H9 (cell line): Measurements from ENCODE around the gene HUWE1. TPM values are rescaled to one million over a fixed set of nuclear protein-coding genes. Genes with fewer than 3 reads are reported as not detected.

Source experiments
- DNase-seq: peaks from one replicate; pipeline ENCODE4 v3.0.0-alpha.2; 2017
- H2AFZ ChIP-seq: one replicate; pipeline ENCODE4 v1.6.1; 2013; ENCODE audit warnings: mild to moderate bottlenecking, low read length, control low read depth, moderate library complexity
- H2AK5ac ChIP-seq: 2 replicates; pipeline ENCODE4 v1.6.1; 2013; ENCODE audit warnings: low read length, control low read depth, mixed read lengths; ENCODE audit not compliant: insufficient read length
- H2BK120ac ChIP-seq: one replicate; pipeline ENCODE4 v1.6.1; 2013; ENCODE audit warnings: low read depth, mild to moderate bottlenecking, low read length, control low read depth, inconsistent platforms; ENCODE audit not compliant: poor library complexity, severe bottlenecking
- H2BK12ac ChIP-seq: 2 replicates; pipeline ENCODE4 v1.6.1; 2013; ENCODE audit warnings: low read length, control low read depth, mixed read lengths, low read depth; ENCODE audit not compliant: insufficient read length
- H2BK15ac ChIP-seq: 2 replicates; pipeline ENCODE4 v1.6.1; 2013; ENCODE audit warnings: low read depth, low read length, control low read depth
- H2BK20ac ChIP-seq: one replicate; pipeline ENCODE4 v1.6.1; 2013; ENCODE audit warnings: low read depth, mild to moderate bottlenecking, low read length, control low read depth, inconsistent platforms; ENCODE audit not compliant: poor library complexity, severe bottlenecking
- H2BK5ac ChIP-seq: 2 replicates; pipeline ENCODE4 v1.6.1; 2013; ENCODE audit warnings: low read length, control low read depth, mixed read lengths; ENCODE audit not compliant: insufficient read length
- H3K14ac ChIP-seq: 2 replicates; pipeline ENCODE4 v1.6.1; 2013; ENCODE audit warnings: low read length, control low read depth; ENCODE audit not compliant: insufficient read depth
- H3K18ac ChIP-seq: 2 replicates; pipeline ENCODE4 v1.6.1; 2013; ENCODE audit warnings: low read depth, mild to moderate bottlenecking, mixed read lengths, low read length, control low read depth; ENCODE audit not compliant: insufficient read length
- H3K23ac ChIP-seq: 2 replicates; pipeline ENCODE4 v1.6.1; 2013; ENCODE audit warnings: low read length, control low read depth, mixed read lengths, low read depth; ENCODE audit not compliant: insufficient read length
- H3K23me2 ChIP-seq: 2 replicates; pipeline ENCODE4 v1.6.1; 2013; ENCODE audit warnings: low read depth, mild to moderate bottlenecking, mixed read lengths, low read length, control low read depth; ENCODE audit not compliant: insufficient read length, poor library complexity, severe bottlenecking
- H3K27ac ChIP-seq: 2 replicates; pipeline ENCODE4 v1.5.1; 2013; ENCODE audit warnings: low read length, control low read depth, mixed read lengths, low read depth; ENCODE audit not compliant: insufficient read length
- H3K27me3 ChIP-seq: 2 replicates; pipeline ENCODE4 v1.6.1; 2013; ENCODE audit warnings: low read length, control low read depth, inconsistent platforms; ENCODE audit not compliant: insufficient read depth
- H3K4ac ChIP-seq: 2 replicates; pipeline ENCODE4 v1.6.1; 2013; ENCODE audit warnings: low read depth, mild to moderate bottlenecking, control low read depth, inconsistent platforms, low read length, moderate library complexity
- H3K4me1 ChIP-seq: 2 replicates; pipeline ENCODE4 v1.6.1; 2013; ENCODE audit warnings: low read length, control low read depth, inconsistent platforms; ENCODE audit not compliant: insufficient read depth
- H3K4me2 ChIP-seq: 2 replicates; pipeline ENCODE4 v1.6.1; 2013; ENCODE audit warnings: low read length, control low read depth, mixed read lengths; ENCODE audit not compliant: insufficient read length, insufficient read depth
- H3K56ac ChIP-seq: 2 replicates; pipeline ENCODE4 v1.6.1; 2013; ENCODE audit warnings: low read depth, mild to moderate bottlenecking, mixed read lengths, low read length, control low read depth; ENCODE audit not compliant: insufficient read length
- H3K79me1 ChIP-seq: 2 replicates; pipeline ENCODE4 v1.6.1; 2013; ENCODE audit warnings: low read depth, mild to moderate bottlenecking, moderate library complexity, low read length, control low read depth, inconsistent platforms; ENCODE audit not compliant: insufficient read depth, poor library complexity, severe bottlenecking
- H3K79me2 ChIP-seq: 2 replicates; pipeline ENCODE4 v1.6.1; 2013; ENCODE audit warnings: low read length, control low read depth, inconsistent platforms; ENCODE audit not compliant: insufficient read depth
- H3K9ac ChIP-seq: 2 replicates; pipeline ENCODE4 v1.6.1; 2013; ENCODE audit warnings: low read length, control low read depth, mixed read lengths; ENCODE audit not compliant: insufficient read length; ENCODE audit errors: extremely low read depth
- H3K9me3 ChIP-seq: one replicate; pipeline ENCODE4 v1.6.1; 2013; ENCODE audit warnings: low read depth, low read length, inconsistent platforms; ENCODE audit not compliant: control insufficient read depth
- H3T11ph ChIP-seq: one replicate; pipeline ENCODE4 v1.6.1; 2013; ENCODE audit warnings: mild to moderate bottlenecking, low read length, control low read depth, inconsistent platforms
- H4K20me1 ChIP-seq: one replicate; pipeline ENCODE4 v1.6.1; 2013; ENCODE audit not compliant: control insufficient read depth, insufficient read length, insufficient read depth
- H4K5ac ChIP-seq: 2 replicates; pipeline ENCODE4 v1.6.1; 2013; ENCODE audit warnings: low read depth, mild to moderate bottlenecking, mixed read lengths, low read length, control low read depth; ENCODE audit not compliant: insufficient read length
- H4K8ac ChIP-seq: replicated peaks from 2 replicates; pipeline ENCODE4 v1.6.1; 2013; ENCODE audit warnings: low read length, control low read depth, mixed read lengths, low read depth; ENCODE audit not compliant: insufficient read length
- H4K91ac ChIP-seq: 2 replicates; pipeline ENCODE4 v1.6.1; 2013; ENCODE audit warnings: low read depth, mild to moderate bottlenecking, moderate library complexity, mixed read lengths, low read length, control low read depth; ENCODE audit not compliant: insufficient read length
- H3K27ac Mint-ChIP-seq, 3 experiments: 2 replicates in 2 of 3; 3 replicates in 1 of 3; pipeline ENCODE4 v1.8.0; 2020 to 2021; ENCODE audit warnings: mixed read lengths in 3 of 3, mild to moderate bottlenecking in 1 of 3, moderate library complexity in 1 of 3
- H3K27me3 Mint-ChIP-seq: 2 replicates; pipeline ENCODE4 v1.8.0; 2021; ENCODE audit warnings: low read depth, mild to moderate bottlenecking, moderate library complexity, mixed read lengths
- H3K36me3 Mint-ChIP-seq, 3 experiments: 2 replicates in 2 of 3; 3 replicates in 1 of 3; pipeline ENCODE4 v1.8.0; 2020 to 2021; ENCODE audit warnings: low read depth in 3 of 3, mixed read lengths in 3 of 3; ENCODE audit not compliant: insufficient read depth in 1 of 3
- H3K4me1 Mint-ChIP-seq, 2 experiments: 2 replicates each; pipeline ENCODE4 v1.8.0; 2020; ENCODE audit warnings: mixed read lengths in 2 of 2
- H3K4me3 Mint-ChIP-seq, 2 experiments: 2 replicates in 1 of 2; 3 replicates in 1 of 2; pipeline ENCODE4 v1.8.0; 2020 to 2021; ENCODE audit warnings: mild to moderate bottlenecking in 2 of 2, mixed read lengths in 2 of 2, moderate library complexity in 1 of 2
- H3K9me3 Mint-ChIP-seq, 2 experiments: 2 replicates in 1 of 2; 3 replicates in 1 of 2; pipeline ENCODE4 v1.8.0; 2020; ENCODE audit warnings: mild to moderate bottlenecking in 2 of 2, mixed read lengths in 2 of 2, moderate library complexity in 1 of 2
- CTCF ChIP-seq: fragments of 200-600 bp; sonication (generic); conservative IDR thresholded peaks from 3 replicates; pipeline ENCODE4 v1.8.0; 2021; ENCODE audit warnings: antibody characterized with exemption, mild to moderate bottlenecking
- WGBS: extraction: QIAGEN DNeasy Blood & Tissue Kit; methylation state at CpG from one replicate; pipeline ENCODE4 v1.1.7; 2013; ENCODE audit warnings: missing lambda C conversion rate, low lambda C conversion rate, mixed read lengths; ENCODE audit not compliant: insufficient read length; ENCODE audit errors: extremely low coverage; 5-methylcytosine and 5-hydroxymethylcytosine counted together
- total RNA-seq: library from RNA; stranded (reverse); gene quantifications from 2 replicates; pipeline ENCODE4 v1.2.1, GENCODE V29; 2021

HUWE1 gene
- total RNA-seq, 1 experiment from 2014 or later: 230 TPM

- Histone ChIP-seq H4K20me1 (no peaks in the 10 kb centered on the region), H3K9me3 (peaks cover 20% of the 10 kb centered on the region), H3K14ac (no peak overlapping the region), H2BK5ac (no peak overlapping the region), H2BK15ac (no peak overlapping the region), H3T11ph (no peak overlapping the region), H2AFZ (no peak overlapping the region), H4K8ac (no peak overlapping the region), H4K5ac (no peak overlapping the region), H3K4me2 (no peak overlapping the region), H2BK120ac (no peak overlapping the region), H3K23ac (no peak overlapping the region), H2BK12ac (no peak overlapping the region), H2BK20ac (no peak overlapping the region), H3K18ac (no peak overlapping the region), H2AK5ac (no peak overlapping the region), H3K4me1 (no peaks in the 10 kb centered on the region), H3K23me2 (no peaks in the 10 kb centered on the region), H3K56ac (no peak overlapping the region), H3K27ac (no peak overlapping the region), H3K79me2 (no peaks in the 10 kb centered on the region), H4K91ac (no peak overlapping the region), H3K9ac (no peak overlapping the region), H3K79me1 (no peaks in the 10 kb centered on the region), H3K27me3 (no peaks in the 10 kb centered on the region), H3K4ac (no peak overlapping the region)
- Mint-ChIP-seq H3K4me3 (no peak overlapping the region), H3K27me3 (no peaks in the 10 kb centered on the region), H3K36me3 (no peaks in the 10 kb centered on the region; a peak in 3 of 7 replicates), H3K27ac (no peak overlapping the region), H3K9me3 (peaks cover 66 to 69% of the 10 kb centered on the region in 2 experiments), H3K4me1 (no peaks in the 10 kb centered on the region)
- TF ChIP-seq CTCF: no peak
- DNase-seq: no peak
- WGBS: no CpG with 5 or more reads among the region's 3 CpGs
Measured at GRCh38 chrX:53704854-53705253, 18.3 kb upstream of the HUWE1 start.
